SK-N-SH treated with all-trans-retinoic acid at 6 μM for 48 hours (cell line): ENCODE data around the gene CAMTA2.

Experiments used
- ATAC-seq: fragments of 200-7000 bp; cut with Tn5 transposase; 3 replicates; pipeline ENCODE4 v1.9.1; 2020; ENCODE audit warnings: mild to moderate bottlenecking, moderate library complexity
- ARNTL ChIP-seq: fragments of 450-650 bp; formaldehyde crosslinking; IDR thresholded peaks from 2 replicates; pipeline ENCODE4 v1.5.0; 2020; ENCODE audit warnings: low read depth, mild to moderate bottlenecking, moderate library complexity, borderline replicate concordance
- BACH2 ChIP-seq: fragments of 250-450 bp; sonication (Bioruptor Pico); IDR thresholded peaks from 2 replicates; pipeline ENCODE4 v1.9.0; 2021; ENCODE audit warnings: mild to moderate bottlenecking, borderline replicate concordance
- CREB5 ChIP-seq: fragments of 250-450 bp; sonication (Bioruptor Pico); IDR thresholded peaks from 2 replicates; pipeline ENCODE4 v1.5.1; 2020; ENCODE audit warnings: low read depth, mild to moderate bottlenecking, moderate library complexity
- ESRRG ChIP-seq: fragments of 250-450 bp; sonication (Bioruptor Pico); IDR thresholded peaks from 2 replicates; pipeline ENCODE4 v1.6.1; 2021; ENCODE audit warnings: mild to moderate bottlenecking
- GLIS3 ChIP-seq: fragments of 250-450 bp; sonication (Bioruptor Pico); IDR thresholded peaks from 2 replicates; pipeline ENCODE4 v1.5.0; 2020; ENCODE audit warnings: mild to moderate bottlenecking, moderate library complexity
- ISL1 ChIP-seq: fragments of 250-450 bp; sonication (Bioruptor Pico); IDR thresholded peaks from 2 replicates; pipeline ENCODE4 v2.1.2; 2022; ENCODE audit warnings: mild to moderate bottlenecking, moderate library complexity
- OSR1 ChIP-seq: fragments of 250-450 bp; sonication (Bioruptor Pico); IDR thresholded peaks from 2 replicates; pipeline ENCODE4 v1.8.0; 2022; ENCODE audit warnings: moderate library complexity, mild to moderate bottlenecking, inconsistent platforms
- PATZ1 ChIP-seq: fragments of 250-450 bp; sonication (Bioruptor Pico); IDR thresholded peaks from 2 replicates; pipeline ENCODE4 v1.8.0; 2020; ENCODE audit warnings: mild to moderate bottlenecking, moderate library complexity, borderline replicate concordance
- POU6F1 ChIP-seq: fragments of 250-450 bp; sonication (Bioruptor Pico); IDR thresholded peaks from 2 replicates; pipeline ENCODE4 v1.8.0; 2021; ENCODE audit warnings: low read depth, mild to moderate bottlenecking, moderate library complexity, borderline replicate concordance
- RARB ChIP-seq: fragments of 250-450 bp; sonication (Bioruptor Pico); IDR thresholded peaks from 2 replicates; pipeline ENCODE4 v1.8.0; 2021; ENCODE audit warnings: mild to moderate bottlenecking, moderate library complexity
- SNAI2 ChIP-seq: fragments of 250-450 bp; sonication (Bioruptor Pico); IDR thresholded peaks from 2 replicates; pipeline ENCODE4 v1.5.0; 2020; ENCODE audit warnings: mild to moderate bottlenecking, moderate library complexity
- TCF4 ChIP-seq: fragments of 250-450 bp; sonication (Bioruptor Pico); IDR thresholded peaks from 2 replicates; pipeline ENCODE4 v1.8.0; 2021; ENCODE audit warnings: mild to moderate bottlenecking, moderate library complexity, borderline replicate concordance
- TOX ChIP-seq: fragments of 250-450 bp; sonication (Bioruptor Pico); IDR thresholded peaks from 2 replicates; pipeline ENCODE4 v1.8.0; 2021; ENCODE audit warnings: mild to moderate bottlenecking, moderate library complexity, borderline replicate concordance
- TSHZ2 ChIP-seq: fragments of 250-450 bp; sonication (Bioruptor Pico); IDR thresholded peaks from 2 replicates; pipeline ENCODE4 v1.5.0; 2020; ENCODE audit warnings: mild to moderate bottlenecking, moderate library complexity
- ZC3H10 ChIP-seq: fragments of 250-450 bp; sonication (Bioruptor Pico); IDR thresholded peaks from 2 replicates; pipeline ENCODE4 v1.5.1; 2021; ENCODE audit warnings: mild to moderate bottlenecking, moderate library complexity
- ZFP3 ChIP-seq: fragments of 250-450 bp; sonication (Bioruptor Pico); IDR thresholded peaks from 2 replicates; pipeline ENCODE4 v1.5.0; 2020; ENCODE audit warnings: mild to moderate bottlenecking, moderate library complexity
- ZFP30 ChIP-seq: fragments of 450-650 bp; formaldehyde crosslinking; IDR thresholded peaks from 2 replicates; pipeline ENCODE4 v1.5.0; 2022; ENCODE audit warnings: mild to moderate bottlenecking, moderate library complexity
- ZNF565 ChIP-seq: fragments of 450-650 bp; formaldehyde crosslinking; conservative IDR thresholded peaks from 2 replicates; pipeline ENCODE4 v1.5.0; 2020; ENCODE audit warnings: low read depth, mild to moderate bottlenecking, moderate library complexity
- ZNF70 ChIP-seq: fragments of 450-650 bp; formaldehyde crosslinking; IDR thresholded peaks from 2 replicates; pipeline ENCODE4 v1.5.0; 2020; ENCODE audit warnings: mild to moderate bottlenecking, moderate library complexity

Gene CAMTA2

GRCh38 chr17:4971826-4972225, 15.6 kb downstream of the CAMTA2 start (continued):
- TF ChIP-seq PATZ1 (CRISPR knock-in tag) (no peak), ESRRG (no peak)

GRCh38 chr17:4970273-4970672, 17.2 kb downstream of the CAMTA2 start:
- no peak for ATAC-seq
- TF ChIP-seq ESRRG, result no peak

GRCh38 chr17:4969551-4970173, 17.8 kb downstream of the CAMTA2 start:
- no peak for ATAC-seq
- TF ChIP-seq PATZ1 (CRISPR knock-in tag) (no peak), POU6F1 (CRISPR knock-in tag) (no peak), TSHZ2 (CRISPR knock-in tag) (no peak), ZNF565 (CRISPR knock-in tag) (no peak), RARB (no peak), ARNTL (CRISPR knock-in tag) (no peak), ZC3H10 (no peak)

- ATAC-seq, result no peak
- TF ChIP-seq ZNF565 (CRISPR knock-in tag) (no peak), ARNTL (CRISPR knock-in tag) (no peak), ZFP3 (no peak), SNAI2 (CRISPR knock-in tag) (no peak)
These were observed 18.4 kb downstream of the CAMTA2 start for GRCh38 chr17:4969047-4969550.

GRCh38 chr17:4968486-4969046, 18.9 kb downstream of the CAMTA2 start:
- no peak for ATAC-seq
- TF ChIP-seq ISL1 (CRISPR knock-in tag), result no peak
- TF ChIP-seq ARNTL (CRISPR knock-in tag), result no peak
- no peak for TF ChIP-seq ZNF70 (CRISPR knock-in tag)
- TF ChIP-seq OSR1 (CRISPR knock-in tag), result no peak
- no peak for TF ChIP-seq RARB
- TF ChIP-seq ZNF565 (CRISPR knock-in tag), result no peak
- no peak for TF ChIP-seq ZFP3
- TF ChIP-seq TCF4 (CRISPR knock-in tag), result no peak
- TF ChIP-seq CREB5 (CRISPR knock-in tag), result no peak
- no peak for TF ChIP-seq POU6F1 (CRISPR knock-in tag)
- TF ChIP-seq ZFP30 (CRISPR knock-in tag), result no peak
- TF ChIP-seq PATZ1 (CRISPR knock-in tag), result no peak
- no peak for TF ChIP-seq GLIS3 (CRISPR knock-in tag)
- no peak for TF ChIP-seq ESRRG
- TF ChIP-seq ZC3H10, result no peak
- no peak for TF ChIP-seq BACH2
- TF ChIP-seq TOX (CRISPR knock-in tag), result no peak
